Muscle layer of colon (tissue), 2 donors: Measurements from ENCODE around the gene INTS7.

ENCODE experiments used
- H3K27ac ChIP-seq: one replicate; pipeline ENCODE4 v1.7.0; 2013; ENCODE audit warnings: low read depth, mild to moderate bottlenecking, low read length, moderate library complexity
- H3K27me3 ChIP-seq, 2 donors: one replicate each; pipeline ENCODE4 v1.7.0; 2013; ENCODE audit warnings: low read length in 2 of 2, mild to moderate bottlenecking in 2 of 2; ENCODE audit not compliant: insufficient read depth in 2 of 2, control insufficient read depth in 1 of 2
- H3K36me3 ChIP-seq: one replicate; pipeline ENCODE4 v1.7.0; 2013; ENCODE audit warnings: mild to moderate bottlenecking, low read length; ENCODE audit not compliant: insufficient read depth
- H3K4me1 ChIP-seq: one replicate; pipeline ENCODE4 v1.7.0; 2013; ENCODE audit warnings: mild to moderate bottlenecking, low read length; ENCODE audit not compliant: insufficient read depth
- H3K4me3 ChIP-seq, 2 donors: one replicate each; pipeline ENCODE4 v1.7.0; 2013; ENCODE audit warnings: low read length in 2 of 2, low read depth in 1 of 2, mild to moderate bottlenecking in 1 of 2, moderate library complexity in 1 of 2
- H3K9ac ChIP-seq: one replicate; pipeline ENCODE4 v1.7.0; 2013; ENCODE audit warnings: low read length
- H3K9me3 ChIP-seq: one replicate; pipeline ENCODE4 v1.7.0; 2013; ENCODE audit warnings: mild to moderate bottlenecking, low read length
- donor health status: abdominal sarcoma.
- donor health status: Adenocarcinoma of cecum.

The INTS7 gene

GRCh38 chr1:212060632-212061472, 25.5 kb upstream of the INTS7 start:
- Histone ChIP-seq H3K4me3 (no peak overlapping the region), H3K9ac (no peak overlapping the region), H3K27me3 (no peaks in the 10 kb centered on the region), H3K9me3 (no peaks in the 10 kb centered on the region), H3K27ac (no peak overlapping the region), H3K36me3 (no peaks in the 10 kb centered on the region), H3K4me1 (no peaks in the 10 kb centered on the region)

GRCh38 chr1:212055333-212055732, 20.0 kb upstream of the INTS7 start:
- Histone ChIP-seq H3K36me3 (no peaks in the 10 kb centered on the region), H3K9ac (no peak overlapping the region), H3K4me1 (no peaks in the 10 kb centered on the region), H3K27me3 (no peaks in the 10 kb centered on the region), H3K27ac (no peak overlapping the region), H3K4me3 (no peak overlapping the region), H3K9me3 (no peaks in the 10 kb centered on the region)

GRCh38 chr1:212053993-212054392, 18.6 kb upstream of the INTS7 start:
- no peaks in the 10 kb centered on the region for H3K9me3 ChIP-seq
- H3K4me1 ChIP-seq, result no peaks in the 10 kb centered on the region
- H3K27ac ChIP-seq, result no peak overlapping the region
- no peaks in the 10 kb centered on the region for H3K36me3 ChIP-seq
- H3K4me3 ChIP-seq, result no peak overlapping the region
- H3K27me3 ChIP-seq, result no peaks in the 10 kb centered on the region
- no peak overlapping the region for H3K9ac ChIP-seq

- H3K36me3 ChIP-seq, result no peaks in the 10 kb centered on the region
- H3K27me3 ChIP-seq, result no peaks in the 10 kb centered on the region
- no peaks in the 10 kb centered on the region for H3K4me1 ChIP-seq
- H3K9ac ChIP-seq, result no peak overlapping the region
- H3K27ac ChIP-seq, result no peak overlapping the region
- no peaks in the 10 kb centered on the region for H3K9me3 ChIP-seq
- H3K4me3 ChIP-seq, result no peak overlapping the region
These were observed 10.6 kb upstream of the INTS7 start for GRCh38 chr1:212045981-212046380.

GRCh38 chr1:212044851-212045250, 9.5 kb upstream of the INTS7 start:
- Histone ChIP-seq H3K4me1 (no peaks in the 10 kb centered on the region), H3K9ac (no peak overlapping the region), H3K9me3 (no peaks in the 10 kb centered on the region), H3K27me3 (no peaks in the 10 kb centered on the region), H3K27ac (no peak overlapping the region), H3K4me3 (no peak overlapping the region), H3K36me3 (no peaks in the 10 kb centered on the region)

GRCh38 chr1:212042436-212042835, 7.1 kb upstream of the INTS7 start:
- Histone ChIP-seq H3K36me3 (no peaks in the 10 kb centered on the region), H3K27ac (no peak overlapping the region), H3K4me3 (no peak overlapping the region), H3K4me1 (no peaks in the 10 kb centered on the region), H3K9ac (no peak overlapping the region), H3K9me3 (no peaks in the 10 kb centered on the region), H3K27me3 (no peaks in the 10 kb centered on the region)

- Histone ChIP-seq H3K4me1 (no peaks in the 10 kb centered on the region), H3K36me3 (no peaks in the 10 kb centered on the region), H3K9me3 (no peaks in the 10 kb centered on the region), H3K9ac (no peak overlapping the region), H3K27me3 (no peaks in the 10 kb centered on the region), H3K4me3 (no peak overlapping the region), H3K27ac (no peak overlapping the region)
These were observed 5.5 kb upstream of the INTS7 start for GRCh38 chr1:212040629-212041412.

GRCh38 chr1:212039622-212040021, 4.3 kb upstream of the INTS7 start:
- H3K4me1 ChIP-seq, result no peaks in the 10 kb centered on the region
- no peak overlapping the region for H3K27ac ChIP-seq
- no peak overlapping the region for H3K4me3 ChIP-seq
- no peaks in the 10 kb centered on the region for H3K36me3 ChIP-seq
- no peaks in the 10 kb centered on the region for H3K27me3 ChIP-seq
- no peak overlapping the region for H3K9ac ChIP-seq
- H3K9me3 ChIP-seq, result no peaks in the 10 kb centered on the region

- H3K9ac ChIP-seq, result no peak overlapping the region
- no peaks in the 10 kb centered on the region for H3K36me3 ChIP-seq
- H3K27ac ChIP-seq, result no peak overlapping the region
- H3K4me1 ChIP-seq, result no peaks in the 10 kb centered on the region
- no peaks in the 10 kb centered on the region for H3K27me3 ChIP-seq
- H3K4me3 ChIP-seq, result no peak overlapping the region
- no peaks in the 10 kb centered on the region for H3K9me3 ChIP-seq
These were observed 2.5 kb upstream of the INTS7 start for GRCh38 chr1:212037900-212038299.

- H3K9ac ChIP-seq, result peak overlapping the region; percentile 15
These were observed 663 bp upstream of the INTS7 start for GRCh38 chr1:212035835-212036605.

GRCh38 chr1:212034516-212035122, 738 bp downstream of the INTS7 start:
- Histone ChIP-seq H3K36me3 (no peaks in the 10 kb centered on the region), H3K4me3 (peak overlapping the region; percentile 47 to 76), H3K4me1 (no peaks in the 10 kb centered on the region), H3K9me3 (no peaks in the 10 kb centered on the region), H3K27me3 (no peaks in the 10 kb centered on the region), H3K27ac (peak overlapping the region; percentile 90), H3K9ac (peak overlapping the region; percentile 25)

More at GRCh38 chr1:212035835-212036605, 663 bp upstream of the INTS7 start:
- no peaks in the 10 kb centered on the region for H3K27me3 ChIP-seq
- H3K27ac ChIP-seq, result no peak overlapping the region
- no peaks in the 10 kb centered on the region for H3K4me1 ChIP-seq
- H3K4me3 ChIP-seq, result peak overlapping the region; percentile 47 to 76
- H3K9me3 ChIP-seq, result no peaks in the 10 kb centered on the region
- no peaks in the 10 kb centered on the region for H3K36me3 ChIP-seq
